CD14-positive monocyte (primary cell): ENCODE results near the gene FANCI. TPM values are rescaled to one million over a fixed set of nuclear protein-coding genes. Genes with fewer than 3 reads are reported as not detected.
A peak's percentile ranks its signal among the peaks of the same experiment; 100 is the strongest.

Experiments used
- DNase-seq, 3 donors: peaks; one replicate each; pipeline ENCODE4 v3.0.0-alpha.2; 2011 to 2022
- H2AFZ ChIP-seq: 2 replicates; pipeline ENCODE4 v1.6.0; 2012; ENCODE audit warnings: mild to moderate bottlenecking, low read depth, low read length, inconsistent platforms; ENCODE audit not compliant: insufficient read depth, poor library complexity, severe bottlenecking
- H3K27ac ChIP-seq, 2 donors: 1 replicate in 1 of 2; 2 replicates in 1 of 2; pipeline ENCODE4 v1.5.1; 2012 to 2013; ENCODE audit warnings: low read length in 2 of 2, control low read depth in 1 of 2, inconsistent platforms in 1 of 2, low read depth in 1 of 2, mild to moderate bottlenecking in 1 of 2
- H3K27me3 ChIP-seq, 2 donors: one replicate each; pipeline versions ENCODE4 v1.6.0 to v1.6.1; 2011 to 2013; ENCODE audit warnings: low read length in 2 of 2; ENCODE audit not compliant: control insufficient read depth in 2 of 2, insufficient read depth in 2 of 2
- H3K36me3 ChIP-seq, 2 donors: replicated peaks in 1 of 2; 1 replicate in 1 of 2; 2 replicates in 1 of 2; pipeline versions ENCODE4 v1.5.1 to v1.6.1; 2012 to 2013; ENCODE audit warnings: low read length in 2 of 2, control low read depth in 1 of 2, inconsistent platforms in 1 of 2, mild to moderate bottlenecking in 1 of 2; ENCODE audit not compliant: insufficient read depth in 2 of 2, control insufficient read depth in 1 of 2
- H3K4me1 ChIP-seq, 2 donors: 1 replicate in 1 of 2; 2 replicates in 1 of 2; pipeline versions ENCODE4 v1.5.1 to v1.6.1; 2012 to 2013; ENCODE audit warnings: low read length in 2 of 2, control low read depth in 1 of 2, inconsistent platforms in 1 of 2, mild to moderate bottlenecking in 1 of 2, moderate library complexity in 1 of 2; ENCODE audit not compliant: insufficient read depth in 2 of 2, control insufficient read depth in 1 of 2
- H3K4me2 ChIP-seq: replicated peaks from 2 replicates; pipeline ENCODE3; 2012; ENCODE audit warnings: low read length, moderate library complexity, mild to moderate bottlenecking; ENCODE audit not compliant: poor library complexity, severe bottlenecking; ENCODE audit errors: extremely low read depth
- H3K4me3 ChIP-seq, 3 experiments: fragments of 200-600 bp in 1 of 3; sonication (generic) in 1 of 3; replicated peaks in 1 of 3; 1 replicate in 2 of 3; 2 replicates in 1 of 3; pipeline ENCODE4 v1.5.1; 2011 to 2013; ENCODE audit warnings: low read length in 3 of 3, mild to moderate bottlenecking in 3 of 3, control low read depth in 2 of 3, low read depth in 2 of 3, inconsistent platforms in 1 of 3, moderate library complexity in 1 of 3
- H3K79me2 ChIP-seq: 2 replicates; pipeline ENCODE4 v1.6.0; 2012; ENCODE audit warnings: mild to moderate bottlenecking, control low read depth, inconsistent platforms, low read length, moderate library complexity; ENCODE audit not compliant: insufficient read depth
- H3K9ac ChIP-seq: 2 replicates; pipeline ENCODE4 v1.6.0; 2017; ENCODE audit warnings: low read length, mild to moderate bottlenecking; ENCODE audit not compliant: insufficient read depth, poor library complexity, severe bottlenecking
- H3K9me3 ChIP-seq, 2 donors: replicated peaks in 1 of 2; 1 replicate in 1 of 2; 2 replicates in 1 of 2; pipeline versions ENCODE4 v1.5.1 to v1.6.1; 2012 to 2013; ENCODE audit warnings: low read length in 2 of 2, control low read depth in 1 of 2; ENCODE audit not compliant: control insufficient read depth in 1 of 2, insufficient read depth in 1 of 2
- H4K20me1 ChIP-seq: 2 replicates; pipeline ENCODE4 v1.6.0; 2012; ENCODE audit warnings: mild to moderate bottlenecking, low read length, control low read depth, moderate library complexity; ENCODE audit not compliant: insufficient read depth
- H3K27ac Mint-ChIP-seq, 7 donors: one replicate each; pipeline ENCODE4 v1.8.0; 2020; ENCODE audit warnings: mild to moderate bottlenecking in 7 of 7, mixed read lengths in 7 of 7, moderate library complexity in 6 of 7, inconsistent platforms in 2 of 7
- H3K27me3 Mint-ChIP-seq, 3 donors: one replicate each; pipeline ENCODE4 v1.8.0; 2021 to 2022; ENCODE audit warnings: low read depth in 3 of 3, mild to moderate bottlenecking in 3 of 3, mixed read lengths in 3 of 3, moderate library complexity in 3 of 3, inconsistent platforms in 1 of 3
- H3K36me3 Mint-ChIP-seq, 2 donors: one replicate each; pipeline ENCODE4 v1.8.0; 2020; ENCODE audit warnings: mixed read lengths in 2 of 2, inconsistent platforms in 1 of 2, mild to moderate bottlenecking in 1 of 2
- H3K4me1 Mint-ChIP-seq: one replicate; pipeline ENCODE4 v1.8.0; 2020; ENCODE audit warnings: mild to moderate bottlenecking, mixed read lengths
- H3K4me3 Mint-ChIP-seq, 2 donors: one replicate each; pipeline ENCODE4 v1.8.0; 2020; ENCODE audit warnings: mild to moderate bottlenecking in 2 of 2, mixed read lengths in 2 of 2, moderate library complexity in 1 of 2
- H3K9me3 Mint-ChIP-seq, 7 donors: one replicate each; pipeline ENCODE4 v1.8.0; 2020 to 2022; ENCODE audit warnings: mixed read lengths in 7 of 7, mild to moderate bottlenecking in 6 of 7, moderate library complexity in 6 of 7, inconsistent platforms in 2 of 7
- CTCF ChIP-seq: fragments of 200-600 bp; IDR thresholded peaks from one replicate; pipeline ENCODE4 v1.8.0; 2022; ENCODE audit warnings: antibody characterized with exemption, mild to moderate bottlenecking
- WGBS: methylation state at CpG from one replicate; pipeline ENCODE4 v1.1.5; 2013; ENCODE audit warnings: missing lambda C conversion rate; ENCODE audit not compliant: insufficient coverage; 5-methylcytosine and 5-hydroxymethylcytosine counted together
- intact Hi-C, 2 donors: fragments of 100-400 bp; cut with micrococcal nuclease; formaldehyde crosslinking; loops; one replicate each; pipeline versions ENCODE4 v1.15.0 to v1.15.1; 2023
- polyA plus RNA-seq, 3 donors: library from polyadenylated mRNA; depleted of rRNA in 1 of 3; unstranded in 2 of 3; stranded (reverse) in 1 of 3; fragments of 300-500 nt in 2 of 3; fragments of >200 nt in 1 of 3; fragmentation: Illumina TruSeq in 2 of 3; gene quantifications; 1 replicate in 2 of 3; 2 replicates in 1 of 3; pipeline ENCODE4 v1.2.3, GENCODE V29; 2012 to 2021

Gene FANCI
- polyA plus RNA-seq, 3 donors: 1.4 to 2.6 (median 1.5) TPM

DNA sequence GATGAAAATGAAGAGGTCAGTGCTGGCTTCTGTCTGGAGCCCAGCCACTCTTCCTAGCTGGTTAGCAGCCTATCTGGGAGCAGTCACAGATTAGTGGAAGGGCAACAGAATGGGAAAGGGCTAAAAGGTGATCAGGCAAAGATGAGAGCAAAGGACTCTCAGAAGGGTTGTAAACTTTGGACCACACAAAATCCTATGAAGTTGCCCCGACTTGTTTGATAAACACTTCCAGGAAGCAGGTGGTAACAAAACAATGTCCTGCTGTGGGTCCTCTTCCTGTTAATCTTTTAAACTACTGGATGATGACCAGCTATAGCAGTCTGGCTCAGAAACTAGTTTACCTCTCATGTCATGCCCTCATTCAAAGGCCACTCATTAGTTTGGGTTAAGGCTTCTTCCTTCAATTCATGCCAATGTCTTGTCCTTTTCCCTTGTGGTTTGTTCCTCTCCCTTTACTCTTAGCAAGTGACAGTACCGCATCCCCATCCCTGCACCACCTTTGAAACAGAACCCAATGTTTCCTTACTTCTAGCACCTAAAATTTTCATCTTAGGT lies 71.7 kb downstream of the FANCI start:
- WGBS: 75% methylated on average over 2 of the region's 2 CpGs
- peaks cover 62 to 87% of the 10 kb centered on the region in 2 donors for H3K36me3 Mint-ChIP-seq
- peaks cover 58 to 78% of the 10 kb centered on the region in 2 donors for H3K36me3 ChIP-seq
- no peak overlapping the region for H3K4me3 Mint-ChIP-seq
- H3K4me2 ChIP-seq: no peak overlapping the region
- H2AFZ ChIP-seq: no peak overlapping the region
- no peaks in the 10 kb centered on the region for H3K9me3 Mint-ChIP-seq
- H3K9me3 ChIP-seq: no peaks in the 10 kb centered on the region
- intact Hi-C loops: no loop called here
- no peak for DNase-seq
- H3K4me1 Mint-ChIP-seq: peaks cover 11% of the 10 kb centered on the region
- H3K4me3 ChIP-seq: no peak overlapping the region
- no peak for TF ChIP-seq CTCF
- peaks cover 44% of the 10 kb centered on the region for H4K20me1 ChIP-seq
- no peaks in the 10 kb centered on the region for H3K4me1 ChIP-seq
- no peaks in the 10 kb centered on the region for H3K79me2 ChIP-seq
- H3K9ac ChIP-seq: no peak overlapping the region
- H3K27me3 Mint-ChIP-seq: no peaks in the 10 kb centered on the region
- no peaks in the 10 kb centered on the region for H3K27me3 ChIP-seq
- peak overlapping the region in 1 of 2 donors; percentile 48 for H3K27ac ChIP-seq
- H3K27ac Mint-ChIP-seq: peak overlapping the region in 2 of 7 donors; percentile 2 to 30

GRCh38 chr15:89316504-89316903 lies 72.7 kb downstream of the FANCI start:
- no peak for TF ChIP-seq CTCF
- H3K4me3 ChIP-seq: no peak overlapping the region
- H3K4me2 ChIP-seq: no peak overlapping the region
- no peak for DNase-seq
- Mint-ChIP-seq H3K36me3 (peaks cover 73 to 92% of the 10 kb centered on the region in 2 donors), H3K9me3 (no peaks in the 10 kb centered on the region), H3K4me1 (peaks cover 7% of the 10 kb centered on the region), H3K27ac (no peak overlapping the region), H3K4me3 (no peak overlapping the region), H3K27me3 (no peaks in the 10 kb centered on the region)
- H3K79me2 ChIP-seq: peaks cover under 1% of the 10 kb centered on the region
- H3K4me1 ChIP-seq: no peaks in the 10 kb centered on the region
- peaks cover 55% of the 10 kb centered on the region for H4K20me1 ChIP-seq
- H3K36me3 ChIP-seq: peaks cover 69 to 89% of the 10 kb centered on the region in 2 donors
- no peak overlapping the region for H2AFZ ChIP-seq
- 98% methylated on average over 5 of the region's 5 CpGs for WGBS
- intact Hi-C loops: no loop called here
- H3K9ac ChIP-seq: no peak overlapping the region
- H3K9me3 ChIP-seq: no peaks in the 10 kb centered on the region
- H3K27me3 ChIP-seq: no peaks in the 10 kb centered on the region
- H3K27ac ChIP-seq: no peak overlapping the region
